ENCODE measurements around the gene ALPL. TPM values are rescaled to one million over a fixed set of nuclear protein-coding genes. Genes with fewer than 3 reads are reported as not detected.

Gene ALPL
- total RNA-seq, 2 donors from 2014 or later: 1.6 to 1.7 TPM

DNA sequence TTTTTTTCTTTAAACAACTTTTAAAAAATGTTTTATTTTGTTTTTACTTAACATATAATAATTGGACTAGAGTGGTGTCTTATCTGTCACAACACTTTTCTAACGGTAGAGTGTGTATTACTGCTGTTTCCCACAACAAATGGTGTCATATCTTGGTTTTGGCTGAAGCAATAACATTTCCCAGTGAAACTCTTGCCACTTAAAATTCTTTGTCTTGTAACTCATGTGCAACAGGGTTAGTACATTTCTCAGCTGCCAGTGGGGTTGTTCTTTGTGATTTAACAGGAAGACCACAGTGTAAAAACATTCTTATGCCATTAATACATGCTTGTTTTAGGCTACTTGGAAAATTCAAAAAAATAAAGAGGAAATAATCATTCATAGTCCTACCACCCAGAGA, 43.5 kb downstream of the ALPL start:
- TF ChIP-seq CTCF (IDR thresholded peaks at IDR 0.05): no peak
- intact Hi-C loops (cut with DNase I): no loop called here
- H3K27ac ChIP-seq: no peak overlapping the region

GRCh38 chr1:21553116-21553926, 44.1 kb downstream of the ALPL start:
- no peaks in the 10 kb centered on the region for H3K4me1 ChIP-seq
- H3K9ac ChIP-seq (ENCODE audit: low read depth in 2 of 2, low read length in 2 of 2): no peak overlapping the region
- H3K27ac ChIP-seq: no peak overlapping the region
- intact Hi-C loops (cut with DNase I): no loop called here
- no peak overlapping the region for H3K4me3 ChIP-seq
- no peaks in the 10 kb centered on the region for H3K36me3 ChIP-seq
- no peak for TF ChIP-seq CTCF (IDR thresholded peaks at IDR 0.05)
- H3K27me3 ChIP-seq: no peaks in the 10 kb centered on the region
- no peaks in the 10 kb centered on the region for H3K9me3 ChIP-seq
- DNase-seq: no peak

More for the DNA sequence above, 43.5 kb downstream of the ALPL start:
- H3K4me3 ChIP-seq: no peak overlapping the region
- no peaks in the 10 kb centered on the region for H3K4me1 ChIP-seq
- H3K9ac ChIP-seq (ENCODE audit: low read depth in 2 of 2, low read length in 2 of 2): no peak overlapping the region
- no peaks in the 10 kb centered on the region for H3K27me3 ChIP-seq
- H3K36me3 ChIP-seq: no peaks in the 10 kb centered on the region
- DNase-seq: no peak
- H3K9me3 ChIP-seq: no peaks in the 10 kb centered on the region

GRCh38 chr1:21559788-21560567, 50.8 kb downstream of the ALPL start:
- Histone ChIP-seq H3K9ac (ENCODE audit: low read depth in 2 of 2, low read length in 2 of 2) (no peak overlapping the region), H3K36me3 (no peaks in the 10 kb centered on the region), H3K9me3 (no peaks in the 10 kb centered on the region), H3K4me1 (no peaks in the 10 kb centered on the region), H3K4me3 (no peak overlapping the region), H3K27me3 (no peaks in the 10 kb centered on the region), H3K27ac (no peak overlapping the region)
- no peak for TF ChIP-seq CTCF (IDR thresholded peaks at IDR 0.05)
- intact Hi-C loops (cut with DNase I): no loop called here
- DNase-seq: no peak

DNA sequence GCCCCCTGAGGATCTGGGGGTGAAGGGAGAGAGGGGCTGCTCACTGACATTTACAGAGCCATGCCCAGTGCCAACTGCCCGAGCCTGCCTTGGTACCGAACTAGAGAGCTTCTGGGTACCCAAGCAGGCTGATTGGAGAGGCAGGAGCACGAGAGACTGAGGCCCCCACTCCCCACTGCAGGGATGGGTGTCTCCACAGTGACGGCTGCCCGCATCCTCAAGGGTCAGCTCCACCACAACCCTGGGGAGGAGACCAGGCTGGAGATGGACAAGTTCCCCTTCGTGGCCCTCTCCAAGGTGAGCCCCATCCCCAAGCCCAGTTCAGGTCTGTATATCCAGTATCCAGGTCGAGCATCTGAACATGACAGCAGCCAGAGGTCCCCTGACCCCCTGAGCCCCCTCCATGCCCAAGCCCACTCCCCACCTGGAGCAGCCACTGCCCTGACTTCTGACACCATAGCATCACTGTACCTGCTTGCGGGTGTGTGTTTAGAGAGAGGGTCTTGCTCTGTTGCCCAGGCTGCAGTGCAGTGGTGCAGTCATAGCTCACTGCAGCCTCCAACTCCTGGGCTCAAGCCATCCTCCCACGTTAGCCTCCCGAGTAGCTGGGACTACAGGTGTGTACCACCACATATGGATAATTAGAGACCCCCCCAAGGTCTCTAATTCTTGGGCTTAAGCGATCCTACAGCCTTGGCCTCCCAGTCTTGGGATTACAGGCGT, 51.9 kb downstream of the ALPL start:
- Histone ChIP-seq H3K27ac (no peak overlapping the region), H3K4me1 (no peaks in the 10 kb centered on the region), H3K36me3 (no peaks in the 10 kb centered on the region), H3K4me3 (no peak overlapping the region), H3K9me3 (no peaks in the 10 kb centered on the region), H3K9ac (ENCODE audit: low read depth in 2 of 2, low read length in 2 of 2) (no peak overlapping the region), H3K27me3 (no peaks in the 10 kb centered on the region)
- intact Hi-C loops (cut with DNase I): no loop called here
- no peak for DNase-seq
- no peak for TF ChIP-seq CTCF (IDR thresholded peaks at IDR 0.05)

- DNase-seq: no peak
- Histone ChIP-seq H3K9ac (ENCODE audit: low read depth in 2 of 2, low read length in 2 of 2) (no peak overlapping the region), H3K27ac (no peak overlapping the region), H3K4me3 (no peak overlapping the region), H3K27me3 (no peaks in the 10 kb centered on the region), H3K9me3 (no peaks in the 10 kb centered on the region), H3K4me1 (no peaks in the 10 kb centered on the region), H3K36me3 (no peaks in the 10 kb centered on the region)
- TF ChIP-seq CTCF (IDR thresholded peaks at IDR 0.05): no peak
- intact Hi-C loops (cut with DNase I): no loop called here
Observed at GRCh38 chr1:21562896-21563295, 53.7 kb downstream of the ALPL start.
